ENCODE measurements around the gene ITGBL1. TPM values are rescaled to one million over a fixed set of nuclear protein-coding genes. Genes with fewer than 3 reads are reported as not detected.

ITGBL1 gene
- polyA plus RNA-seq, 3 donors: not detected

GRCh38 chr13:101698400-101698799 is 245.9 kb downstream of the ITGBL1 start:
- Histone ChIP-seq H3K79me2 (ENCODE audit: insufficient read depth, low read length) (no peaks in the 10 kb centered on the region), H3K27me3 (ENCODE audit: control insufficient read depth in 2 of 2, insufficient read depth in 2 of 2, low read length in 2 of 2) (no peaks in the 10 kb centered on the region), H3K9me3 (replicated peaks in 1 of 2; ENCODE audit: control insufficient read depth in 1 of 2, insufficient read depth in 1 of 2, low read length in 2 of 2) (no peaks in the 10 kb centered on the region), H3K4me2 (replicated peaks; ENCODE audit: extremely low read depth, low read length, poor library complexity, severe bottlenecking) (no peak overlapping the region), H3K9ac (ENCODE audit: insufficient read depth, low read length, poor library complexity, severe bottlenecking) (no peak overlapping the region), H3K36me3 (replicated peaks in 1 of 2; ENCODE audit: control insufficient read depth in 1 of 2, insufficient read depth in 2 of 2, low read length in 2 of 2) (no peaks in the 10 kb centered on the region), H4K20me1 (ENCODE audit: insufficient read depth, low read length) (no peaks in the 10 kb centered on the region), H3K4me3 (replicated peaks in 1 of 3; ENCODE audit: low read depth in 2 of 3, low read length in 3 of 3) (no peak overlapping the region), H3K4me1 (ENCODE audit: control insufficient read depth in 1 of 2, insufficient read depth in 2 of 2, low read length in 2 of 2) (peaks cover 0 to 7% of the 10 kb centered on the region in 2 donors), H3K27ac (ENCODE audit: low read depth in 1 of 2, low read length in 2 of 2) (no peak overlapping the region), H2AFZ (ENCODE audit: insufficient read depth, low read depth, low read length, poor library complexity, severe bottlenecking) (no peak overlapping the region)
- Mint-ChIP-seq H3K4me3 (no peak overlapping the region), H3K9me3 (peaks cover 0 to 6% (median 2%) of the 10 kb centered on the region in 7 donors), H3K4me1 (peaks cover 8% of the 10 kb centered on the region), H3K27ac (no peak overlapping the region), H3K27me3 (ENCODE audit: low read depth in 3 of 3) (no peaks in the 10 kb centered on the region), H3K36me3 (no peaks in the 10 kb centered on the region)
- DNase-seq: no peak
- intact Hi-C loops (cut with micrococcal nuclease): no loop called here
- TF ChIP-seq CTCF (IDR thresholded peaks at IDR 0.05): no peak
- no CpG with 5 or more reads among the region's 2 CpGs for WGBS (ENCODE audit: insufficient coverage)

- DNase-seq: no peak
- no peaks in the 10 kb centered on the region for H3K36me3 Mint-ChIP-seq
- no peak overlapping the region for H3K27ac ChIP-seq (ENCODE audit: low read depth in 1 of 2, low read length in 2 of 2)
- H3K27me3 ChIP-seq (ENCODE audit: control insufficient read depth in 2 of 2, insufficient read depth in 2 of 2, low read length in 2 of 2): no peaks in the 10 kb centered on the region
- H2AFZ ChIP-seq (ENCODE audit: insufficient read depth, low read depth, low read length, poor library complexity, severe bottlenecking): no peak overlapping the region
- peaks cover 8% of the 10 kb centered on the region for H3K4me1 Mint-ChIP-seq
- no peak overlapping the region for H3K4me2 ChIP-seq (replicated peaks; ENCODE audit: extremely low read depth, low read length, poor library complexity, severe bottlenecking)
- no peak for TF ChIP-seq CTCF (IDR thresholded peaks at IDR 0.05)
- peak overlapping the region in 2 of 7 donors; percentile 7 to 9 for H3K27ac Mint-ChIP-seq
- no peak overlapping the region for H3K4me3 Mint-ChIP-seq
- WGBS (ENCODE audit: insufficient coverage): 56% methylated on average over 1 of the region's 3 CpGs
- no peaks in the 10 kb centered on the region for H4K20me1 ChIP-seq (ENCODE audit: insufficient read depth, low read length)
- H3K4me3 ChIP-seq (replicated peaks in 1 of 3; ENCODE audit: low read depth in 2 of 3, low read length in 3 of 3): no peak overlapping the region
- no peaks in the 10 kb centered on the region for H3K27me3 Mint-ChIP-seq (ENCODE audit: low read depth in 3 of 3)
- no peaks in the 10 kb centered on the region for H3K9me3 ChIP-seq (replicated peaks in 1 of 2; ENCODE audit: control insufficient read depth in 1 of 2, insufficient read depth in 1 of 2, low read length in 2 of 2)
- H3K9ac ChIP-seq (ENCODE audit: insufficient read depth, low read length, poor library complexity, severe bottlenecking): no peak overlapping the region
- H3K9me3 Mint-ChIP-seq: peaks cover 0 to 6% (median 2%) of the 10 kb centered on the region in 7 donors
- H3K4me1 ChIP-seq (ENCODE audit: control insufficient read depth in 1 of 2, insufficient read depth in 2 of 2, low read length in 2 of 2): peaks cover 0 to 7% of the 10 kb centered on the region in 2 donors
- no peaks in the 10 kb centered on the region for H3K79me2 ChIP-seq (ENCODE audit: insufficient read depth, low read length)
- H3K36me3 ChIP-seq (replicated peaks in 1 of 2; ENCODE audit: control insufficient read depth in 1 of 2, insufficient read depth in 2 of 2, low read length in 2 of 2): no peaks in the 10 kb centered on the region
- intact Hi-C loops (cut with micrococcal nuclease): no loop called here
Measured at GRCh38 chr13:101700598-101700997, 248.1 kb downstream of the ITGBL1 start.

Data from CD14-positive monocyte (primary cell).